Forelimb muscle (tissue), 1 donor: ENCODE data around the gene MPND. TPM values are rescaled to one million over a fixed set of nuclear protein-coding genes. Genes with fewer than 3 reads are reported as not detected.

Experiments used
- DNase-seq: peaks from one replicate; pipeline ENCODE4 v3.0.0-alpha.2; 2013; ENCODE audit warnings: low read depth
- polyA plus RNA-seq: library from polyadenylated mRNA; unstranded; fragments of 120-200 nt; gene quantifications from one replicate; pipeline ENCODE4 v1.2.1, GENCODE V29; 2013; ENCODE audit not compliant: insufficient read length

MPND gene, protein sequence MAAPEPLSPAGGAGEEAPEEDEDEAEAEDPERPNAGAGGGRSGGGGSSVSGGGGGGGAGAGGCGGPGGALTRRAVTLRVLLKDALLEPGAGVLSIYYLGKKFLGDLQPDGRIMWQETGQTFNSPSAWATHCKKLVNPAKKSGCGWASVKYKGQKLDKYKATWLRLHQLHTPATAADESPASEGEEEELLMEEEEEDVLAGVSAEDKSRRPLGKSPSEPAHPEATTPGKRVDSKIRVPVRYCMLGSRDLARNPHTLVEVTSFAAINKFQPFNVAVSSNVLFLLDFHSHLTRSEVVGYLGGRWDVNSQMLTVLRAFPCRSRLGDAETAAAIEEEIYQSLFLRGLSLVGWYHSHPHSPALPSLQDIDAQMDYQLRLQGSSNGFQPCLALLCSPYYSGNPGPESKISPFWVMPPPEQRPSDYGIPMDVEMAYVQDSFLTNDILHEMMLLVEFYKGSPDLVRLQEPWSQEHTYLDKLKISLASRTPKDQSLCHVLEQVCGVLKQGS
- 15.9 TPM for polyA plus RNA-seq

DNA sequence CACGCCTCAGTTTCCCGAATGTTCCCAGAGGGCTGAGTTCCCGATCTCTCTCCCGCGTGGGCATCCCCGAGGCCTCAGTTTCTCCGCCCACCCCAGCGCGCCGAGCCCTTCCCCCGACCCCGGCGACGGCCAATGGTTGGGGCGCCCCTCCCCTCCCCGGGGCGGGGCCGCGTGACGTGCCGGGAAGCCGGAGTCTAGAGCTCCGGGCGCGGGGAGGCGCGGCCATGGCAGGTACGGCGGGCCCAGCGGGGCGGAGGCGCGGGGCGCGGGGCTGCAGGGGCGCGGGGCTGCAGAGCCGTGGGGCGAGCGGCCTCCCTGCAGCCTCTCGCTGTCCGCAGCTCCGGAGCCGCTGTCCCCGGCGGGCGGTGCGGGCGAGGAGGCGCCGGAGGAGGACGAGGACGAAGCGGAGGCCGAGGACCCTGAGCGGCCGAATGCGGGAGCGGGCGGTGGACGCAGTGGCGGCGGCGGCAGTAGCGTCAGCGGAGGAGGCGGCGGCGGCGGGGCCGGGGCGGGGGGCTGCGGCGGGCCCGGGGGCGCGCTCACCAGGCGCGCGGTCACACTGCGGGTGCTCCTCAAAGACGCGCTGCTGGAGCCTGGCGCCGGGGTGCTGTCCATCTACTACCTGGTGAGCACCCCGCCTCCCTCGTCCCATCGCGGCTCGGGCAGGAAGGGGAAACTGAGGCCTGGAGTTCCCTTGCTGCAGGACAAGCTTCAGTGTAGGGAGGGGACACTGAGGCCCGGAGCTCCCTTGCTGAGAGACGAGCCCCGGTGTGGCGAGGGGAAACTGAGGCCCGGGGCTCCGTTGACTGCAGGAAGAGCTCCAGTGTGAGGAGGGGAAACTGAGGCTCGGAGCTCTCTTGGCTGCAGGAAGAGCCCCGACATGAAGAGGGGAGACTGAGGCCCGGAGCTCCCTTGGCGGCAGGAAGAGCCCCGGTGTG, at the start of gene MPND:
TSS of gene MPND (plus strand) at position 193 of the 938 bp plus-strand sequence. CDS start at position 225, 32 bp downstream.
- DNase-seq = peak; percentile 64

DNA sequence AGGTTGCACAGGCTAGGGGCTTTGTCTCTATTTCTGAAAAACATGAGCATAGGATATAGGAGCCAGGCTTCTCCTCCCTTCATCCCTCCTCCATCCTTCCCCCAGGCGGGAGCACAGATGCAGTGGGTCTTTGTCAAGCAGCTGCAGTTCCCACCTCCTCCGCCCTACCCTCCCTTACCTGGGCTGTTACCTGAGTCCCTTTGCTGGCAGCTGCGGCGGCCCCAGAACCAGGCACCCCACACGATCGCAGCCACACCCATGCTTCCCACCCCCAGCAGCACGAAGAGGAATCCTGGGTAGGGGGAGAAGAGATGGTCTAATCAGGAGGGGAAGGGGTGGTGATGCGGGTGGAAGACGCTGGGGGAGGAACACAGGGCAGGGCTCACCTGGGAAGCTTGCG, 49.0 kb upstream of the MPND start:
- DNase-seq = no peak

DNA sequence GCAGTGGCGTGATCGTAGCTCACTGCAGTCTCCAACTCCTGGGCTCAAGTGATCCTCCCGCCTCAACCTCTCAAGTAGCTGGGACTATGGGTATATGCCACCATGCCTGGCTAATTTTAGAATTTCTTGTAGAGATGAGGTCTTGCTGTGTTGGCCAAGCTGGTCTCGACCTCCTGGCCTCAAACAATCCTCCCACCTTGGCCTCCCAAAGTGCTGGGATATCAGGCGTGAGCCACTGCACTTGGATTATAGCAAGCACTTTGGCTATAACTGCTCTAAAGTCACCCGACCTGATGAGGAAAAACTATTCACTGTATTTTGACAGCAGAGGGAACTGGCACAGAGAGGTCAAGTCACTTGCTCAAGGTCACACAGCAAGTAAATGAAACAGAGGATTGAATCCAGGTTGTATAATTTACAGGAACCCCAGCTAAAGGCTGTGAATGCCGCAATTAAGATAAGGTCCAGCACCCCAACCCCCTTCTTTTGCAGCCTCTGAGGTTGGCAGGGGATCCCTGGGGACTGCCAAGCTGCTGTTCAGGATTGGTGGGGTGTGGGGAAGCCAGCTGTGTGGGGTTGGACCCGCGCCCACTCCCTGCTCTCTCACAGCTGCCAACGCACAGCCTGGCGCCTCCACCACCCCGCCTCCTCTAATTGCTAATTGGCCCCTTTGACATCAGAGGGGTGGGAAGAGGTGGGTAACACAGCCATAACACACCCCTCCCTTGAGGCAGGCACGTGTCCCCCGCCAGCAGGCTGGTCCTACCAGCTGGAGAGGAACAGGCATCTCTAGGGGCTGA, 47.2 kb upstream of the MPND start:
- no peak for DNase-seq

DNA sequence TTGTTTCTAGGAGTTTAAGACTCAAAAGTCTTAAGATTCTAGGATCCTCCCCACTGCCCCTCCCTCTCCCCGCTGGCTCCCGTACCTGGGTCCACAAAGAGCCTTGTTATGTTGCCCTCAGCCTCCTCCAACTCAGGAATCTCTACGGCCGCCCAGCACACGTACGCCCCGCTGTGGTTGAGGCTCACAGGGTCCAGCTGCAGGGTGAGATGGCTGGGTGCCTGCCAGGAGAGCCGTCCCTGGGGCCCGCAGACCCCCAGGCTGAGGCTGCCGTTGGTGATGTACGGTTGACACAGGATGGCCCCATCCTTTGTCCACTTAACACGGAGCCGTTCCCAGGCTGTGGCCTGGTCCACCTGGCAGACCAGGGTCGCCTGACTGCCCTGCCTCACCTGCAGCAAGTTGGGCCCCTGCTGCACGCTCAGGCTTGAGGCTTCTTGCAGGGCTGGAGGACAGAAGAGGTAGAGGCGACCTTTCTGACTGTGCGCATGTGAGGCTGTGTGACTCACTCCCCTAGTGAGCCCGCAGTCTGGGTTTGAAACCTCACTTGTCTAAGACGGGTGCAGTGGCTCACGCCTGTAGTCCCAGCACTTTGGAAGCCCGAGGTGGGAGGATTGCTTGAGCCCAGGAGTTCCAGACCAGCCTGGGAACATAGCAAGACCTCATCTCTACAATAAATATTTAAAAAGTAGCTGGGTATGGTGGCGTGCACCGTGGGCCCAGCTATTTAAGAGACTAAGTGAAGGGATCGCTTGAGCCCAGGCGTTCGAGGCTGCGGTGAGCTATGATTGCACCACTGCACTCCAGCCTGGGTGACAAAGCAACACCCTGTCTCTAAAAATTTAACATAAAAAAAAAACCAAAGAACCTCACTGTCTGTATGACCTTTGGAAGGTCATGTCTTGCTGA, 45.2 kb upstream of the MPND start:
- no peak for DNase-seq

DNA sequence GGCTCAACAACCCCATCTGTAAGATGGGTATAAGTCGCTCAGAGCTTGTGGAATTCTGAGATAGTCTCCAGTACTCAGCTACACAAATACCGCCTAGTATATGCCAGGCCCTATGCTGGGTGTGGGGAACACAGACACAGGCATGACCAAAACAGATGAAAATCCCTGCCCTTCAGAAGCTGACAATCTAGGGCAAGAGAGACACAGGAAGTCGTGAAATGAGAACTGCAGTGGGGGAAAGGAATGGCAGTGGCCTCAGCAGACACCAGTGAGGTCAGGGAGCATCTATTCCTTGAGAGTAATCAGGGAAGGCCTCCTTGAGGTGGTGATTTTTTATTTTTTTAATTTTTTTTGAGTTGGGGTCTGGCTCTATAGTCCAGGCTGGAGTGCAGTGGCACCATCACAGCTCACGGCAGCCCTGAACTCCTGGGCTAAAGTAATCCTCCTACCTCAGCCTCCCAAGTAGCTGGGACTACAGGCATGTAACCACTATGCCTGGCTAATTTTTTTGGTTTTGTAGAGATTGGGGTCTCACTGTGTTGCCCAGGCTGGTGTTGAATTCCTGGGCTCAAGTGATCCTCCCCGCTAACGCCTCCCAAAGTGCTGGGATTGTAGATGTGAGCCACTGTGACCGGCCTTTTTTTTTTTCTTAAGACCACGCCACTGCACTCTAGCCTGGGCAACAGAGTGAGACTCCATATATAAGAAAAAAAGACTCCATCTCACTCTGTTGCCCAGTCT, 44.4 kb upstream of the MPND start:
- no peak for DNase-seq

DNA sequence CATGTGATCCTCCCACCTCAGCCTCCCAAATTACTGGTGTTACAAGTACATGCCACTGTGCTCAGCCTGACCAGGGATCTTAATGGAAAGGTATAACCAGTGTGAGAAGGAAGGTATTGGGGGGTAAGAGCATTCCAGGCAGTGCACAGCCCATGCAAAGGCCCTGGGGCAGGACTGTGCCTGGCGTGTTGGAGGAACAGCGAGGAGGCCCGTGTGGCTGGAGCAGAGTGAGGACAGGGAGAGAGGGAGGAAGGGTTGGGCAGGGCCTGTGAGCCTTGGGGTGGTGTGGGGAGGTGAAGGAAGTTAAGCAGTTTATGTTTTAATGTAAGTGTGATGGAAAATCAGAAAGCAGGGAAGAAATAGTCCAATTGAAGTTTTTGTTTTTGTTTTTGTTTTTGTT, 42.8 kb upstream of the MPND start:
- DNase-seq = no peak

DNA sequence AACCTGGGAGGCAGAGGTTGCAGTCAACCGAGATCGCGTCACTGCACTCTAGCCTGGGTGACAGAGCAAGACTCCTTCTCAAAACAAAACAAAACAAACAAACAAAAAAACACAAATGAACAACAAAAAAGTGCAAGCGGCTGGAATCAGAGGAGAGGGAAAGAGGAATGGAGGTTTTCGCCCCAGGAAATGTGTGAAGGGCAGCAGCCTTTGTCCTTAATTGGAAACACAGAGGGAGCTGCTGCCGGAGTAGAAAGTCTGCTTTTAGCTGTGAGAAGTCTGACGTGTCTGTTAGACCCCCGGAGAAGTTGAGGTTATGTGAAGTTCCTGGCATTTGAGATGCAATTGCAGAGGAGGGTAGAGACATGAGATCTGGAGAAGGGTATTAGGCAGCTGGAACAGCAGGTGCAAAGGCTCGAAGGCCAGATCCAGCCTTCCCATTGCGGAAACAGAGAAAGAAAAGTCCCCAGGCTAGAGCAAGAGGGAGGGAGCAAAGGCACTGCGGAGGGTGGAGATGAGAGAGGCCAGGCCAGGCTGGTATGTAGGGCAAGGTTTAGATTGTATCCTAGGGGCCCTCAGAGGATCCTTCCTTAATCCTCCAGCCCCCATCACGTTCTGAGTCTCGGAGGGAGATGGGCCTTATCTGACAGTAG, 41.6 kb upstream of the MPND start:
- DNase-seq = no peak

DNA sequence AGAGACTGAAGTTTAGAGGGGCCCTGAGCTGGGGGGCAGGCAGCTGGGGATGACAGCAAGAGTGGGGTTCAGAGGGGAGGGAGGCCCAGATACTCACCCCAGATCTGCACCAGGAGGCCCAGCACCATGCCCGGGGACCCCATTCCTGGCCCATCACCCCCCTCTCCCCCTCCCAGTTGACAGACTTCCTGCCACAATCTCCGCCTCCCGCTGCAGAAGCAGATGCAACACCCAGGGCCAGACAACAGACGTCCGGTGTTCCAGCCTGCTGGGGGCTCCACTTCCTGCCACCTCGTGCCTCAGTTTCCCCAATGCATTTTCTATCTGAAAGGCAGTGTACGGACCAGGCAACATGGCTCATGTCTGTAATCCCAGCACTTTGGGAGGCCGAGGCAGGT, 41.1 kb upstream of the MPND start, which contains the start of gene TMIGD2:
TSS of gene TMIGD2 (minus strand) at position 147 of the 398 bp plus-strand sequence. CDS start at position 143, 4 bp downstream.
- no peak for DNase-seq

DNA sequence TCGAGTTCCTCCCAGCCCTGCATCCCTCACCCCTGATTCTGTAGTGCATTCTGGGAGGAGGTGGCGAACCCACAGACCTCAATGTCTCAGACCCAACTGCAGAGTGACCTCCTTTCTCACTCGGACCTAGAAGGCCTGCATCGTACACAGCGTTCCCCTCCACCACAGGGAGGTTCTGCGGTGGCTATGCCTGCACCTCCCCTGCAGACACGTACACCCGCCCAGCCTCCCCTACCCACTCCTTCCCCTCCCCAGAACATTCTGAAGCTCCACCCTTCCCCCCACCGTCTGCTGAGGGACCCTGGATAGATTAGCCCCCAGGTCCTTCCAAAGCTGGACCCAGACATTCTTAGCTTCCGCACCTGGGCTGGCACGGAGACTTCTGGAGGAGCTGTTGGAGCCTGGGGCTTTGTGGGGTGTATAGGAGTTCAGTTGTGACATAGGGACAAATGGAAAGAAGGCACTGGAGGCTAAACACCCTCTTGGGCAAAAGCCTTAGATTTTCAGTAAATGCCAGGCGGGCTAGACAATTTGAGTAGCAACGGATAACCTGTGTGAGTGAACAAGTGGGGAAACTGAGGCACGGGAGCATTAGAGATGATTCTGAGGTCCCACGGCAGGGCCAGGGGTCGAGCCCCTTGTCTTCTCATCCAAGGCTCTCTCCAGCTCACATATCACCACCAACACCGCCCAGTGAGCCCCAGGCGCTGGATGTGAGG, 39.4 kb upstream of the MPND start:
- DNase-seq = no peak

DNA sequence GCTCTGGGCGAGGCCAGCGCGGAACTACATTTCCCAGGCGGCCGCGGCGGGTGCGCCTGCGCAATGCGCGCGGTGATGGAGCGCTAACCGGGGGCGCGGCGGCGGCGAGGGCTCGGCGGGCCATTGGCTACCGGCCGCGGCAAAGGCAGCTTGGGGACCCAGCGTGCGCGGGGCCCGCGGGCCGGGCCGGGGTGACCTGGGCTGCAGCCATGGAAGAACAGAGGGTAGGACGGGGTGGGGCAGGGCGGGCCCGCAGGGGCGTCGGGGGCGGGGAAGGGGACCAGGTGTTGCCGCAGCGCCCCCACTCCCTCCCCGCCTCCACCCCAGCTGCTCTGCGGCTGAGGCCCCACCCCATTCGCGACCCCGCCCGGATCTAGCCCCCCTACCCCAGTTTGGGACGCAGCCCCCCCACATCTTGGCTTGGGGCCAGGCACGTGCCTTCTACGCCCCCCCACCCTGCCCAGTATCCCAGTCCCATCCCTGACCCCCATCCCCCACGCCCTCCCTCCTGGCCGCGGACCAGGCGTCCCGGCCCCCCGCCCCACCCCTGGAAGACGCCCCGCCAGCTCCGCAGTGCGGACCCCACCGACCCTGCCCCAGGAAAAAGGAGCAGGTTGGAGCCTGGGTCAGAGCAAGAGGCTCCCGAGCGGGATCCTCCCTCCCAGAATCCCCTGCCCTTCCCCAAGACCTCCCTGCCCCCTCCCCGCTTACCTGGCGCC, 38.7 kb upstream of the MPND start, which contains the start of gene FSD1:
TSS of gene FSD1 (plus strand) at position 61 of the 719 bp plus-strand sequence. CDS start at position 210, 149 bp downstream.
- DNase-seq = no peak

DNA sequence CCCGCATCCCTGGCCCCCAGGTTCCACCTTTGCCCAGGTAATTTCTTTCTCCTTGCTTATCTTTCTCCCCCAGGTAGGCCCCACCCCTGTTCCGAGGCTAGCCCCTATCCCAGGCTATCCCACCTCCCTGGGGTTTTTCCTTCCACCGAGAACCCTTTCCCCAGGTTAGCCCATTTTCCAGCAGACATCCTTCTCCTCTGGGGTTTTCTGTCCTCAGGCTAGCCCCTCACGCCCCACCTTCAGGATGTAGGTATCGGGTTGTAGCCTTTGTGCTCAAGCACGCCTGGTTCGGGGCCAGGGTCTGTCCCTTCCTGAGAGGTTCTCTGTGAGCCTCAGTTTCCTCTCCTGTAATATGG, 38.1 kb upstream of the MPND start:
- DNase-seq = no peak

DNA sequence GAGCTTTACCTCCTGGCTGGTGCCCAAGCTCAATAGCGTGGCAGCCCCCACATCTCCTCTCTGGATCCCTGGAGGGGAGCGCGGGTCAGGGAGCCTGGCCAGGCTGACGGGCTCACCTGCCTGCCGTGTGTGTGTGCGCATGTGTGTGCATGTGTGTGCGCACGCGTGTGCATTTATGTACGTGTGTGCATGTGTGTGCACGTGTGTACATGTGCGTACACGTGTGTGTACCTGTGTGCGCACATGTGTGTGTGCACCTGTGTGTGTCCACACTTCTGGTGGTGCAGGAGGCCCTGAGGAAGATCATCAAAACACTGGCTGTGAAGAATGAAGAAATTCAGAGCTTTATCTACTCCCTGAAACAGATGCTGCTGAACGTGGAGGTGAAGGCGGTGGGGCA, 37.7 kb upstream of the MPND start:
- no peak for DNase-seq

DNA sequence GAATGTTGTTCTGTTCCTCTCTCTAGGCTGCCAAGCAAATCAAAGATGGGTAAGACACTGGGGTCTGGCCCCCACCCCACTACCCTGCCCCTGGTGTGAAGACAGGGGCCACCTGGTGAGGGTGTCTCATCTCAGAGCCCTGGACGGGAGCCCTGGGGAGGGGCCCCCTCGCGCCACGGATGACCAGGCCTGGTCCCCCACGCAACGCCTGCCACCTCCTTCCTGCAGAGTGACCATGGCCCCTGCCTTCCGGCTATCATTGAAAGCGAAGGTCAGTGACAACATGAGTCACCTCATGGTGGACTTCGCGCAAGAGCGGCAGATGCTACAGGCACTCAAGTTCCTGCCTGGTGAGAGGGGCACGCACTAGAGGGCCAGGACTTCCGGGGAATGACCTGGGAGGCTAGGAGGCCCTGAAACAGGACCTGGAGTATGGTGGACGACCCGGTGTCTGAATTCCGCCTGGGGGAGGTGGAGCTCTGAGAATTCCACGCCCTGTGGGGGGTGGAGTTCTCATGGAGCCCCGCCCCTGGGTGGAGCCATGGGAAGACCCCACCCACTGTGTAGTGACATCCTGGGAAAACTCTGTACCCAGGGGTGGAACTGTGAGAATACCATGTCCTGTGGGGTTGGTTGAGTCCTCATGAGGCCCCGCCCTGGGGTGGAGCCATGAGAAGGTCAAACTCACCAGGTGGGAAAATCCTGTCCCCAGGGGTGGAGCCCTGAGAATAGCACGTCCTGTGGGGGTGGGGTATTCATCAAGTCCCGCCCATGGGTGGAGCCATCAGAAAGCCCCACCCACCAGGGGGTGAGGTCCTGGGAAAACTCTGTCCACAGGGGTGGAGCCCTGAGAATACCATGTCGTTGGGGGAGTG, 32.9 kb upstream of the MPND start:
- no peak for DNase-seq

DNA sequence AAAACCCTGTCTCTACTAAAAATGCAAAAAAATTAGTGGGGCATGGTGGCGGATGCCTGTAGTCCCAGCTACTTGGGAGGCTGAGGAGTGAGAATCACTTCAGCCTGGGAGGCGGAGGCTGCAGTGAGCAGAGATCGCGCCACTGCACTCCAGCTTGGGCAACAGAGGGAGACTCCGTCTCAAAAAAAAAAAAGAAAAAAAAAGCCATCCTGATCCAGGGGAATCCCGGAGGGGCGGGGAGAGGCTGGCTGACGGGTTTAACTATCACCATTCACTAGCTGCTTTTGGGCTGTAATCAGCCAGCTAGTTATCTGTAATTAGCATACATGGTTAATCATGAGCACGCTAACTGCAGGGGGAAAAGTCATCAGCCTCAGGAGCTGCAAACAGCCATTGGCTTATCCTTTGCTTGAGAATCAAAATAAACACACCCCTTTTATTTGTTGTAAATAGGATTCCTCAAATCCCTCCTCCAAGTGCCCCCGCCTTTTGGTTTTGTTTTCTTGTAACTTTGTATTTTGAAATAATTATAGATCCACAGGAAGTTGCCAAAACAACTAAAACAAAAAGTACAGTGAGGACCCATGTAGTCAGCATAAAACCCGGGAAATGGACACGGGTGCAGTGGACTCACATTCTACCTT, 29.4 kb upstream of the MPND start:
- DNase-seq = no peak

DNA sequence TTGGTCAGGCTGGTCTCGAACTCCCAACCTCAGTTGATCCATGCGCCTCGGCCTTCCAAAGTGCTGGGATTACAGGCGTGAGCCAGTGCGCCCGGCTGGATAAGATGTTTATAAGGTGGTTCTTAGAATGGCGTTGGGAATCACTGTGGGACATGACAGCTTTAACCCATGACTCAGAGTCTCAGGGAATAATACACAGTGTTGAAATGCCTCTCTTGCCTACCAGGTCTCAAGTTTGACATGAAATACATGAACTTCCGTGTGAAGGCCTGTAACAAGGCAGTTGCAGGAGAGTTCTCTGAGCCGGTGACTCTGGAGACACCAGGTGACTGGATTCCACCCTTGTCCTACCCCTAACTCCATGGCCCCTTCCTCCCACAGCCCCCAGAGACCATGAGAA, 26.4 kb upstream of the MPND start:
- DNase-seq = no peak

DNA sequence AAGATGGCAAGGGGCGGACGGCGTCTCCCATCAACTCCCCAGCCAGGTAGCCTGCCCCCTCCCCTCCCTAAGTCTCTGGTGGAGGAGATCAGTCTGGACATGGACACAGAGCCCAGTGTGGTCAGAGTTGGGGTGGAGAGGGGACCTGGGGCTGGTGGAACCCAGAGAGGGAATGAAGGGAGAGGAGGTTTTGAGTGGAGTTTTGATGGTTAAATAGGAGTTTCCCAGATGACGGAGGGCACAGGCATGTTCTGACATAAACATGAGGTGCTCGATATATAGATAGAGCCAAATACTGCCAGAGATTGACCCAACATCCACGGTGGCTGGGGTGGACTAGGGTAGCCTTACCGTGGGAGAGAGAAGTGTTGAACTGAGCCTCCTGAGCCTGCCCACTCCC, 24.9 kb upstream of the MPND start:
- no peak for DNase-seq
